ENCODE measurements around the gene CPE. TPM values are rescaled to one million over a fixed set of nuclear protein-coding genes. Genes with fewer than 3 reads are reported as not detected.

Gene CPE
- total RNA-seq, 1 donor from 2014 or later, result 43.6 TPM

- DNase-seq (ENCODE audit: low spot score), result no peak
- Mint-ChIP-seq H3K36me3 (no peaks in the 10 kb centered on the region), H3K27ac (no peak overlapping the region), H3K4me1 (peaks cover under 1% of the 10 kb centered on the region), H3K27me3 (ENCODE audit: insufficient read depth, low read depth) (no peaks in the 10 kb centered on the region), H3K9me3 (no peaks in the 10 kb centered on the region), H3K4me3 (no peak overlapping the region)
- peaks cover 5% of the 10 kb centered on the region for H3K4me1 ChIP-seq
- no peak overlapping the region for H3K4me2 ChIP-seq
- H3K79me2 ChIP-seq (ENCODE audit: low read depth), result no peaks in the 10 kb centered on the region
- TF ChIP-seq EZH2phosphoT487 (IDR thresholded peaks at IDR 0.05), result no peak
- TF ChIP-seq CTCF (IDR thresholded peaks at IDR 0.05), result no peak
- TF ChIP-seq EZH2 (IDR thresholded peaks at IDR 0.05), result no peak
- no peak overlapping the region for H3K9ac ChIP-seq
- H3K9me3 ChIP-seq (ENCODE audit: low read depth), result no peaks in the 10 kb centered on the region
- no peak overlapping the region for H2AFZ ChIP-seq (replicated peaks)
- H3K27ac ChIP-seq, result no peak overlapping the region
- H4K20me1 ChIP-seq (ENCODE audit: low read depth), result no peaks in the 10 kb centered on the region
- no peaks in the 10 kb centered on the region for H3K36me3 ChIP-seq
- no peaks in the 10 kb centered on the region for H3K27me3 ChIP-seq
- H3K4me3 ChIP-seq, result no peak overlapping the region
- peaks cover 5% of the 10 kb centered on the region for H3F3A ChIP-seq (ENCODE audit: low read depth)
These were observed 17.7 kb upstream of the CPE start for GRCh38 chr4:165360985-165361670.

GRCh38 chr4:165361810-165362209 is 17.0 kb upstream of the CPE start:
- no peak overlapping the region for H3K27ac ChIP-seq
- H3K4me2 ChIP-seq, result no peak overlapping the region
- no peak overlapping the region for H3K27ac Mint-ChIP-seq

GRCh38 chr4:165364452-165365080 is 14.2 kb upstream of the CPE start:
- H3K79me2 ChIP-seq (ENCODE audit: low read depth), result no peaks in the 10 kb centered on the region
- no peaks in the 10 kb centered on the region for H3F3A ChIP-seq (ENCODE audit: low read depth)
- H3K36me3 ChIP-seq, result no peaks in the 10 kb centered on the region
- peaks cover 7% of the 10 kb centered on the region for H3K4me1 ChIP-seq
- Mint-ChIP-seq H3K9me3 (no peaks in the 10 kb centered on the region), H3K4me3 (no peak overlapping the region), H3K4me1 (peaks cover 3% of the 10 kb centered on the region), H3K27me3 (ENCODE audit: insufficient read depth, low read depth) (peaks cover 3% of the 10 kb centered on the region), H3K27ac (no peak overlapping the region), H3K36me3 (no peaks in the 10 kb centered on the region)
- DNase-seq (ENCODE audit: low spot score), result no peak
- no peaks in the 10 kb centered on the region for H3K9me3 ChIP-seq (ENCODE audit: low read depth)
- H4K20me1 ChIP-seq (ENCODE audit: low read depth), result no peaks in the 10 kb centered on the region
- no peak overlapping the region for H3K27ac ChIP-seq
- H3K4me2 ChIP-seq, result no peak overlapping the region
- no peak overlapping the region for H3K9ac ChIP-seq
- peak overlapping the region; percentile 0 for H2AFZ ChIP-seq (replicated peaks)
- H3K27me3 ChIP-seq, result no peaks in the 10 kb centered on the region
- TF ChIP-seq EZH2phosphoT487 (IDR thresholded peaks at IDR 0.05) (no peak), EZH2 (IDR thresholded peaks at IDR 0.05) (no peak), CTCF (IDR thresholded peaks at IDR 0.05) (no peak)
- H3K4me3 ChIP-seq, result no peak overlapping the region

More at GRCh38 chr4:165361810-165362209, 17.0 kb upstream of the CPE start:
- Histone ChIP-seq H4K20me1 (ENCODE audit: low read depth) (no peaks in the 10 kb centered on the region), H3K9ac (no peak overlapping the region), H3K4me3 (no peak overlapping the region), H3K9me3 (ENCODE audit: low read depth) (no peaks in the 10 kb centered on the region), H3K79me2 (ENCODE audit: low read depth) (no peaks in the 10 kb centered on the region), H3K36me3 (no peaks in the 10 kb centered on the region), H3K27me3 (no peaks in the 10 kb centered on the region), H3F3A (ENCODE audit: low read depth) (peaks cover 5% of the 10 kb centered on the region), H3K4me1 (peaks cover 5% of the 10 kb centered on the region), H2AFZ (replicated peaks) (no peak overlapping the region)
- H3K4me1 Mint-ChIP-seq, result no peaks in the 10 kb centered on the region
- H3K9me3 Mint-ChIP-seq, result no peaks in the 10 kb centered on the region
- DNase-seq (ENCODE audit: low spot score), result no peak
- TF ChIP-seq EZH2phosphoT487 (IDR thresholded peaks at IDR 0.05), result no peak
- no peak for TF ChIP-seq CTCF (IDR thresholded peaks at IDR 0.05)
- TF ChIP-seq EZH2 (IDR thresholded peaks at IDR 0.05), result no peak
- H3K4me3 Mint-ChIP-seq, result no peak overlapping the region
- H3K36me3 Mint-ChIP-seq, result no peaks in the 10 kb centered on the region
- H3K27me3 Mint-ChIP-seq (ENCODE audit: insufficient read depth, low read depth), result no peaks in the 10 kb centered on the region
